Measurements from ENCODE around the gene ANKZF1.

Gene ANKZF1

DNA sequence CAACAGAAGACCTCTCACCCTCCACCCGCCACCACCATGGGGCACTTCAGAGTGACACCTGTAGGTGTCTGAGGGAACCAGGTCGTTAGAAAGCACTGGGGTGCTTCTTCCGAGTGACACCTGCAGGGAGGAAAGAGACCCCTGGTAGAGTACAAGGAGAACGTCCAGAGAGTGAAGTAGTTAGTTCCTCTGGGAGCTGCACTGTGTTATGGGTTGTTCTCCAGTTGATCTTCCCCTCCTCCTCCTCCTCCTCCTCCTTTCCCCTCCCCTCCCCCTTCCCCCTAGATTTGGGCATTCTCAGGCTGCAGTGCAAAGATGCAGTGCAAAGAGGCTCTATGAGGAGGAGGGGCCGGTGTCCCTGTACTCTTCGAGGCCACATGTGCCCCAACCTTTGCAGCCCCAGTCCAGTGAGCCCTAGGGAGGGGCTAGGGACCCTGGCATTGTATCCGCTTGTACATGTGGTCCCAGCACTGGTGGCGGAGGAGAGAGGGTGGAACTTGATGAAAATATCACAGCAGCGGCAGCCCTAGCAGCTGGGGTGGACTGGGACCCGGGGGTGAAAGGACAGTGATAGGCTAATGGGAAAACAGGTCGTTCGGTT is 50.4 kb downstream of the ANKZF1 start:
- DNase-seq (ENCODE audit: low read depth in 3 of 3, low spot score in 1 of 3): no peak

GRCh38 chr2:219280651-219281050 is 51.0 kb downstream of the ANKZF1 start:
- no peak for DNase-seq (ENCODE audit: low read depth in 3 of 3, low spot score in 1 of 3)

- no peak for DNase-seq (ENCODE audit: low read depth in 3 of 3, low spot score in 1 of 3)
Observed at GRCh38 chr2:219281588-219281987, 52.0 kb downstream of the ANKZF1 start.

GRCh38 chr2:219282375-219282774 is 52.8 kb downstream of the ANKZF1 start:
- no peak for DNase-seq (ENCODE audit: low read depth in 3 of 3, low spot score in 1 of 3)

DNA sequence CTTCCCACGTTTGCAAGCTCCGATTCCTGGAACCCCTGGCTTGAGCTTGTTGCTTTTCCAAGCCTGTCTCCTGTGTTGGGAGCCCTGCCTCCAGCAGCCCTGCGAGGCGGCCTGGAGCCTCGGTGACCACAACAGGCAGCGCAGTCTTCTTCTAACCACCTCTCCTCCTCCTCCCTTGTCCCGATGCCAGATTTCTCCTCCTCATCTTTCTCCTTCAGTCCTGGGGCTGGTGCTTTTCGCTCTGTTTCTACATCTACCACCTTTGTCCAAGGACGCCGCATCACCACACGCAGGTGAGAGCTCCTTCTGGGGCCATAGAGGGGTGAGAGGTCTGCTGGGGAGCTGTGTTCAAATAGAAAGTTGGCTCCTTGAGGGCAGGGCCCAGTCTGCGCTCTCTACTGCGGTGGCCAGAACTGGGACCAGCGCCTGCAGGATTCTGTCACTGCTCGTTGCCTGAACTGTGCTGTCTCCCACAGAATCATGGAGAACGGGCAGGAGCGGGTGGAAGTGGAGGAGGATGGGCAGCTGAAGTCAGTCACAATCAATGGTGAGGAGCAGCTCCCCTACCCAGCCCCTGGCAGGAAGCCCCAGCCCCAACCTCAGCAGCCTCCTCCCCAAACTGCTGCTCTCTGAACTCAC is 53.5 kb downstream of the ANKZF1 start:
- no peak for DNase-seq (ENCODE audit: low read depth in 3 of 3, low spot score in 1 of 3)

GRCh38 chr2:219284501-219285372 is 55.1 kb downstream of the ANKZF1 start:
- DNase-seq (ENCODE audit: low read depth in 3 of 3, low spot score in 1 of 3): no peak

DNA sequence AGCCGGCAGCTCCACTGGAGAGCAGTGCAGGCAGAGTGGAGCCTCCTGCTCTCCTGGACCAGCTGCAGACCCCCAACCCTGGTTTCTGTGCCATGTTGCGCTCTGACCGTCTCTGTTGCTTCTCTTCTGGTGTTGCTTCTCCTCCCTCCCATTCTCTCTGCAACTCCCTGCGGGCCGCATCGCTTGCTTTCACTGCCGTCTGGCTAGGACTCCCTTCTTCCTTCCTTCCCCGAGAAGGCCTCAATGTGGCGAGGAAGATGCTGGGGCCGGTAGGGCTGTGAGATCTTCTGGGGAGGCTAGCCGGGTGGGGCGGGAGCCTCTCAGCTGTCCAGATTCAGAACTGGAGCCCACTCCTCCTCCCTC is 55.7 kb downstream of the ANKZF1 start:
- no peak for DNase-seq (ENCODE audit: low read depth in 3 of 3, low spot score in 1 of 3)

DNA sequence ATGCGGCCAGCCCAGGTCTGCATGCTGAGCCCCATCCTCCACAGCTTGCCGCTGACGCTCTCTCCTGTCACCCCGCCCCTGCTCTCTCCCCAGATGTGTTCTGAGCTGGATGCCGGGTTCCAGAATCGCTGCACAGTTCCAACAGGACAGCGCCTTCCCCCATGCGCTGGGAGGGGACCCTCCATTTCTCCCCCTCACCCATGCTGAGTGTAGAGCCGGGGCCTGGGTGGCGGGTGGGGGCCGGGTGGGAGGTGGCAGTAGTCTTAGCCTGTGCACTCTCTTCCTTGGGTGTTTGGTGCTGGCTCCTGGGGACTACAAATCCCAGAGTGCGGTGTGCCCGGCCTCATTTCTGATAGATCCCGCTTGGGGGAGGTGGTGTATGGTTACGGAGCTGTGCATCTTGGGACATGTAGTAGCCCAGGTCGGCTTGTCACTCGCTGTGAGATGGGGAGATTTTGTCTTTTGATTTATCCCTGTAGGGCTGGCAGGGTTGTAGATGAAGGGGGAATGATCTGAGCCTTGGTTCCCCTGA is 56.4 kb downstream of the ANKZF1 start:
- DNase-seq (ENCODE audit: low read depth in 3 of 3, low spot score in 1 of 3): no peak
